HepG2 (cell line): Measurements from ENCODE around the gene BACH1. TPM values are rescaled to one million over a fixed set of nuclear protein-coding genes. Genes with fewer than 3 reads are reported as not detected.

Experiments
- ATAC-seq: fragments of 200-7000 bp; cut with Tn5 transposase; 3 replicates; pipeline ENCODE4 v1.9.1; 2020; ENCODE audit warnings: mild to moderate bottlenecking, moderate library complexity
- BruUV-seq: library from RNA; stranded (reverse); fragments of 400-500 nt; replicated peaks from 2 replicates; lab custom pipeline; 2021; lab: Mats Ljungman, UMichigan
- CTCF ChIA-PET: fragments of 300-600 bp; formaldehyde crosslinking; extraction: SDS; loops from one replicate; lab custom pipeline; 2021; ENCODE audit warnings: low total read pairs, inconsistent platforms, low intra/inter-chr PET ratio; lab: Yijun Ruan, JAX
- POLR2A ChIA-PET: fragments of 350-600 bp; sonication (Branson Sonifier 250); formaldehyde crosslinking; loops from one replicate; lab custom pipeline; 2020; ENCODE audit warnings: antibody characterized with exemption, inconsistent platforms; lab: Yijun Ruan, JAX
- DNase-seq: peaks from one replicate; pipeline ENCODE4 v3.0.0-alpha.2; 2015; ENCODE audit warnings: low spot score
- FAIRE-seq: peaks from 3 replicates; lab custom pipeline; 2011; peaks lifted over from hg19 to GRCh38; lab: Jason Lieb, UNC
- H2AFZ ChIP-seq: one replicate; pipeline ENCODE4 v1.6.1; 2011; ENCODE audit warnings: low read length, inconsistent platforms
- H3K27ac ChIP-seq: fragments of 300-600 bp; 3 replicates; pipeline ENCODE4 v1.8.0; 2011; ENCODE audit warnings: mixed run types, mild to moderate bottlenecking, mixed read lengths, low read length, inconsistent platforms; ENCODE audit not compliant: insufficient read depth; ENCODE audit errors: extremely low read length
- H3K27me3 ChIP-seq, 2 experiments: fragments of 200-600 bp in 1 of 2; 2 replicates in 1 of 2; 3 replicates in 1 of 2; pipeline versions ENCODE4 v1.6.0 to v1.8.0; 2011; ENCODE audit warnings: low read length in 2 of 2, mild to moderate bottlenecking in 2 of 2, moderate library complexity in 2 of 2, inconsistent platforms in 1 of 2; ENCODE audit not compliant: insufficient read depth in 2 of 2, control insufficient read depth in 1 of 2
- H3K36me3 ChIP-seq, 2 experiments: fragments of 200-600 bp in 1 of 2; replicated peaks in 1 of 2; 2 replicates in 1 of 2; 3 replicates in 1 of 2; pipeline versions ENCODE4 v1.5.1 to v1.8.0; 2011; ENCODE audit warnings: low read length in 2 of 2, inconsistent platforms in 1 of 2; ENCODE audit not compliant: insufficient read depth in 2 of 2, control insufficient read depth in 1 of 2
- H3K4me1 ChIP-seq: 2 replicates; pipeline ENCODE4 v1.5.1; 2012; ENCODE audit warnings: low read length, inconsistent platforms; ENCODE audit not compliant: insufficient read depth
- H3K4me2 ChIP-seq: 2 replicates; pipeline ENCODE4 v1.6.0; 2011; ENCODE audit warnings: low read depth, low read length, inconsistent platforms
- H3K4me3 ChIP-seq, 3 experiments: fragments of 200-600 bp in 1 of 3; sonication (generic), shearing (Covaris generic) in 1 of 3; replicated peaks in 1 of 3; 2 replicates each; pipeline ENCODE4 v1.5.1; 2011 to 2016; ENCODE audit warnings: low read length in 3 of 3, inconsistent platforms in 2 of 3, low read depth in 2 of 3, mild to moderate bottlenecking in 2 of 3, control low read depth in 1 of 3, mixed read lengths in 1 of 3; ENCODE audit not compliant: insufficient read depth in 1 of 3
- H3K79me2 ChIP-seq: one replicate; pipeline ENCODE4 v1.6.1; 2011; ENCODE audit warnings: low read length, inconsistent platforms; ENCODE audit not compliant: insufficient read depth
- H3K9ac ChIP-seq: 2 replicates; pipeline ENCODE4 v1.6.0; 2011; ENCODE audit warnings: mild to moderate bottlenecking, low read depth, low read length, inconsistent platforms; ENCODE audit not compliant: insufficient read depth
- H3K9me3 ChIP-seq: 2 replicates; pipeline ENCODE4 v1.5.1; 2012; ENCODE audit warnings: mild to moderate bottlenecking, low read length
- H4K20me1 ChIP-seq: 2 replicates; pipeline ENCODE4 v1.6.0; 2011; ENCODE audit warnings: inconsistent platforms, mild to moderate bottlenecking, low read length, moderate library complexity; ENCODE audit not compliant: insufficient read depth
- AGO2 ChIP-seq: fragments of 200-400 bp; formaldehyde crosslinking; optimal IDR thresholded peaks from 2 replicates; pipeline ENCODE3; 2017; ENCODE audit warnings: mild to moderate bottlenecking, low read depth, low read length, moderate library complexity
- ARNT2 ChIP-seq: sonication (generic); formaldehyde crosslinking; IDR thresholded peaks from 2 replicates; pipeline ENCODE4 v1.8.0; 2022; ENCODE audit warnings: mild to moderate bottlenecking, low read depth, missing genetic modification reagents, moderate library complexity
- CAMTA2 ChIP-seq: sonication (generic); formaldehyde crosslinking; IDR thresholded peaks from 2 replicates; pipeline ENCODE4 v1.4.0; 2020; ENCODE audit warnings: mild to moderate bottlenecking, missing genetic modification reagents, borderline replicate concordance
- CHCHD3 ChIP-seq: sonication (generic); formaldehyde crosslinking; IDR thresholded peaks from 2 replicates; pipeline ENCODE4 v1.8.0; 2022; ENCODE audit warnings: mild to moderate bottlenecking, missing genetic modification reagents, moderate library complexity
- HDAC6 ChIP-seq: fragments of 200-600 bp; sonication (generic); IDR thresholded peaks from 2 replicates; pipeline ENCODE4 v1.7.0; 2017; ENCODE audit warnings: mild to moderate bottlenecking, antibody characterized with exemption, low read length, low read depth
- NFKBIZ ChIP-seq: IDR thresholded peaks from 2 replicates; pipeline ENCODE4 v1.6.1; 2018; ENCODE audit warnings: missing genetic modification reagents, missing compliant biosample characterization
- ZBTB21 ChIP-seq: sonication (generic); formaldehyde crosslinking; IDR thresholded peaks from 2 replicates; pipeline ENCODE4 v1.4.0; 2020; ENCODE audit warnings: missing genetic modification reagents
- ZBTB3 ChIP-seq: sonication (generic); formaldehyde crosslinking; IDR thresholded peaks from 2 replicates; pipeline ENCODE4 v1.4.0; 2020; ENCODE audit warnings: low read depth, mild to moderate bottlenecking, moderate library complexity, missing genetic modification reagents, borderline replicate concordance
- ZFX ChIP-seq: sonication (generic); formaldehyde crosslinking; IDR thresholded peaks from 2 replicates; pipeline ENCODE4 v1.4.0; 2020; ENCODE audit warnings: mild to moderate bottlenecking, low read depth, missing genetic modification reagents, moderate library complexity
- ZNF761 ChIP-seq: sonication (generic); formaldehyde crosslinking; conservative IDR thresholded peaks from 2 replicates; pipeline ENCODE4 v1.4.0; 2020; ENCODE audit warnings: mild to moderate bottlenecking, missing genetic modification reagents
- ZNF777 ChIP-seq: sonication (generic); formaldehyde crosslinking; IDR thresholded peaks from 2 replicates; pipeline ENCODE4 v1.4.0; 2020; ENCODE audit warnings: missing genetic modification reagents
- WGBS: methylation state at CpG from one replicate; pipeline ENCODE4 v1.1.6; 2017; ENCODE audit warnings: low lambda C conversion rate; 5-methylcytosine and 5-hydroxymethylcytosine counted together
- in situ Hi-C: cut with HindIII; loops from 2 replicates; pipeline ENCODE4 v1.10.0; 2017; ENCODE audit warnings: low pct_unique_long_range_greater_than_20kb; ENCODE audit not compliant: extremely low pct_ligation_motif_present
- intact Hi-C: fragments of 100-400 bp; cut with micrococcal nuclease; formaldehyde crosslinking; loops from one replicate; pipeline ENCODE4 v1.10.0; 2022; ENCODE audit not compliant: unreplicated experiment
- polyA plus RNA-seq, 8 experiments: library from polyadenylated mRNA; depleted of rRNA in 3 of 8; stranded (reverse) in 7 of 8; unstranded in 1 of 8; fragments of >200 nt; fragmentation: Illumina TruSeq in 4 of 8; extraction: Trizol in 4 of 8; gene quantifications; 2 replicates each; pipeline versions ENCODE4 v1.2.1 to v1.2.3, GENCODE V29; 2011 to 2016; ENCODE audit warnings: low read depth in 4 of 8, missing spikeins in 1 of 8, mixed read lengths in 1 of 8; ENCODE audit not compliant: insufficient read depth in 1 of 8
- total RNA-seq, 5 experiments: library from RNA; depleted of rRNA; stranded (reverse); fragments of >200 nt; fragmentation: Illumina TruSeq; extraction: Trizol; gene quantifications; 2 replicates each; pipeline ENCODE4 v1.2.3, GENCODE V29; 2016; ENCODE audit warnings: low read depth in 1 of 5
- TF ChIP-seq, protein P1 (sequence below): sonication (generic); formaldehyde crosslinking; IDR thresholded peaks from 2 replicates; pipeline ENCODE4 v1.8.1; 2023; ENCODE audit warnings: mild to moderate bottlenecking, moderate library complexity, missing genetic modification reagents
- TF ChIP-seq, protein P2 (sequence below): IDR thresholded peaks from 2 replicates; pipeline ENCODE4 v1.6.1; 2016; ENCODE audit warnings: missing genetic modification reagents, missing compliant biosample characterization
- TF ChIP-seq, protein P3 (sequence below): sonication (generic); formaldehyde crosslinking; IDR thresholded peaks from 2 replicates; pipeline ENCODE4 v1.4.0; 2020; ENCODE audit warnings: missing genetic modification reagents
- TF ChIP-seq, protein P4 (sequence below): sonication (generic); formaldehyde crosslinking; IDR thresholded peaks from 2 replicates; pipeline ENCODE4 v1.4.0; 2020; ENCODE audit warnings: missing genetic modification reagents
- TF ChIP-seq, protein P5 (sequence below): sonication (generic); formaldehyde crosslinking; IDR thresholded peaks from 2 replicates; pipeline ENCODE4 v1.5.1; 2020; ENCODE audit warnings: missing genetic modification reagents, mild to moderate bottlenecking, borderline replicate concordance

Gene BACH1
- total and polyA plus RNA-seq, 2 of the 13 experiments (the other 11 are each of a cell fraction or from before 2014, with no cell fraction given): 16.5 to 51.7 TPM

DNA sequence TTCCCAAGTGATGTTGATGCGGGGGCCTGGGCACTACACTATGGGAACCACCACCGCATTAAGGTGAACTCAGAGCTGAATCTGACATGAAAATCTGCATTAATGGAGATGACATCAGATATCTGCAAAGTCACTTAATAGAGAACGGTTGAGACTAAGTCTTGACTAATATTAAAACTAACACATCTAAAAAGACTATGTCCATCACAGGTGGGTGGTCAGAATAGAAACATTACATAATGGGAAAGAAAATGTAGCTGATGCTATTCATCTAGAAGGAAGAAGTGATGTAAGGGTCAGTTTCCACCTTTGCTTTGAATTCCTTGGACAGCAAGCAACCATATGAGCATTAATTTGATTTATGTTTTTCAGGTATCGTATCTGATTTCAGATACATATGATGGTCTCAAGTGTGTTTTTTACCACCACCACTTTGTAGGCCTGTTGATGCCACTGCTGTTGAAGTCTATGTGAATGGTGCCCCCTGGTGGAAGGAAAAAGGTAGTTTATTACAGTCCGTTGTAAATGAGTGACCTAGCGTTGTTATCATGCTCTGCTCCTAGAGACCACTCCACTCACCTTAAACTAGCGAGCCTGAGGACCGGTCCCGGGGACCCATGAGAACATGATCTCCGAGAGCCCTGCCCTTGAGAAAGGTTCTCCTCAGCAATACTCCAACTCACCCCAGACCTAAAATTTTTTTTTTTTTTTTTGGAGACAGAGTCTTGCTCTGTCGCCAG, 73.5 kb downstream of the BACH1 start (continued):
- TF ChIP-seq CAMTA2: no peak
- no peak for TF ChIP-seq ZBTB21 (CRISPR knock-in tag)
- peak; percentile 35; the same call in 1 of the 2 replicates for TF ChIP-seq ZFX (CRISPR knock-in tag)

- no peak overlapping the region for H3K4me3 ChIP-seq
- no peaks in the 10 kb centered on the region for H4K20me1 ChIP-seq
- CTCF ChIA-PET: interaction anchor here (0.9 kb wide), 1 partner anchor 210 kb away, joined by 3 read pairs; no protein-coding TSS in a partner anchor
- H3K36me3 ChIP-seq: peaks cover 1 to 7% of the 10 kb centered on the region in 2 experiments; a peak in 1 of 5 replicates
- no peak overlapping the region for H3K27ac ChIP-seq
- POLR2A ChIA-PET: no interaction called here
- H3K9ac ChIP-seq: no peak overlapping the region
- 100% methylated on average over 1 of the region's 1 CpG for WGBS
- H3K4me1 ChIP-seq: no peaks in the 10 kb centered on the region
- DNase-seq (no peak), FAIRE-seq (no peak), ATAC-seq (no peak)
- H3K4me2 ChIP-seq: no peak overlapping the region
- no peak overlapping the region for H2AFZ ChIP-seq
- BruUV-seq: no TSS peak
- H3K9me3 ChIP-seq: no peaks in the 10 kb centered on the region
- in situ Hi-C loops (loop anchor here (10.0 kb wide), 1 partner anchor 210 kb away; no protein-coding TSS in a partner anchor), intact Hi-C loops (loop anchor here (10.0 kb wide), 1 partner anchor 470 kb away; no protein-coding TSS in a partner anchor)
- H3K27me3 ChIP-seq: no peaks in the 10 kb centered on the region
- H3K79me2 ChIP-seq: no peaks in the 10 kb centered on the region
- TF ChIP-seq ZNF761 (CRISPR knock-in tag): no peak
- TF ChIP-seq ZNF777 (CRISPR knock-in tag): no peak
- no peak for TF ChIP-seq ARNT2 (CRISPR knock-in tag)
- no peak for TF ChIP-seq AGO2
- TF ChIP-seq, protein P1, sequence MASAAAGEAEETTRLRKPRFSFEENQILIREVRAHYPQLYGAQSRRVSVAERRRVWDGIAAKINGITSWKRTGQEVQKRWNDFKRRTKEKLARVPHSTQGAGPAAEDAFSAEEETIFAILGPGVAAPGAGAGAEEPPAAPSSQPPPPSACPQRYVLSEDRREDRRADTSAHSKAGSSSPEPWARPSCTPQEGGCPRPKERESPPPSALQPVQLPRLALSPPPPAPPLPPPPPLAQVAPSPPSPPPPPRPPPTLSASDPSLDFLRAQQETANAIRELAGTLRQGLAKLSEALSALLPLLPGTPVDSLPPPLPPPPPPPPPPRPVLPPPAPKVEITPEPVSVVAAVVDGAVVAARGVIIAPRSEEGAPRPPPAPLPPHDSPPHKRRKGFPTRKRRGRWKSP (CRISPR knock-in tag): no peak
- no peak for TF ChIP-seq CHCHD3
- TF ChIP-seq, protein P2, sequence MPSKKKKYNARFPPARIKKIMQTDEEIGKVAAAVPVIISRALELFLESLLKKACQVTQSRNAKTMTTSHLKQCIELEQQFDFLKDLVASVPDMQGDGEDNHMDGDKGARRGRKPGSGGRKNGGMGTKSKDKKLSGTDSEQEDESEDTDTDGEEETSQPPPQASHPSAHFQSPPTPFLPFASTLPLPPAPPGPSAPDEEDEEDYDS (CRISPR knock-in tag): no peak
- no peak for TF ChIP-seq NFKBIZ
- TF ChIP-seq, protein P3, sequence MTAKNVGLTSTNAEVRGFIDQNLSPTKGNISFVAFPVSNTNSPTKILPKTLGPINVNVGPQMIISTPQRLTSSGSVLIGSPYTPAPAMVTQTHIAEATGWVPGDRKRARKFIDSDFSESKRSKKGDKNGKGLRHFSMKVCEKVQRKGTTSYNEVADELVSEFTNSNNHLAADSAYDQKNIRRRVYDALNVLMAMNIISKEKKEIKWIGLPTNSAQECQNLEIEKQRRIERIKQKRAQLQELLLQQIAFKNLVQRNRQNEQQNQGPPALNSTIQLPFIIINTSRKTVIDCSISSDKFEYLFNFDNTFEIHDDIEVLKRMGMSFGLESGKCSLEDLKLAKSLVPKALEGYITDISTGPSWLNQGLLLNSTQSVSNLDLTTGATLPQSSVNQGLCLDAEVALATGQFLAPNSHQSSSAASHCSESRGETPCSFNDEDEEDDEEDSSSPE (CRISPR knock-in tag): no peak
- TF ChIP-seq, protein P4, sequence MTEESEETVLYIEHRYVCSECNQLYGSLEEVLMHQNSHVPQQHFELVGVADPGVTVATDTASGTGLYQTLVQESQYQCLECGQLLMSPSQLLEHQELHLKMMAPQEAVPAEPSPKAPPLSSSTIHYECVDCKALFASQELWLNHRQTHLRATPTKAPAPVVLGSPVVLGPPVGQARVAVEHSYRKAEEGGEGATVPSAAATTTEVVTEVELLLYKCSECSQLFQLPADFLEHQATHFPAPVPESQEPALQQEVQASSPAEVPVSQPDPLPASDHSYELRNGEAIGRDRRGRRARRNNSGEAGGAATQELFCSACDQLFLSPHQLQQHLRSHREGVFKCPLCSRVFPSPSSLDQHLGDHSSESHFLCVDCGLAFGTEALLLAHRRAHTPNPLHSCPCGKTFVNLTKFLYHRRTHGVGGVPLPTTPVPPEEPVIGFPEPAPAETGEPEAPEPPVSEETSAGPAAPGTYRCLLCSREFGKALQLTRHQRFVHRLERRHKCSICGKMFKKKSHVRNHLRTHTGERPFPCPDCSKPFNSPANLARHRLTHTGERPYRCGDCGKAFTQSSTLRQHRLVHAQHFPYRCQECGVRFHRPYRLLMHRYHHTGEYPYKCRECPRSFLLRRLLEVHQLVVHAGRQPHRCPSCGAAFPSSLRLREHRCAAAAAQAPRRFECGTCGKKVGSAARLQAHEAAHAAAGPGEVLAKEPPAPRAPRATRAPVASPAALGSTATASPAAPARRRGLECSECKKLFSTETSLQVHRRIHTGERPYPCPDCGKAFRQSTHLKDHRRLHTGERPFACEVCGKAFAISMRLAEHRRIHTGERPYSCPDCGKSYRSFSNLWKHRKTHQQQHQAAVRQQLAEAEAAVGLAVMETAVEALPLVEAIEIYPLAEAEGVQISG (CRISPR knock-in tag): no peak
- TF ChIP-seq, protein P5, sequence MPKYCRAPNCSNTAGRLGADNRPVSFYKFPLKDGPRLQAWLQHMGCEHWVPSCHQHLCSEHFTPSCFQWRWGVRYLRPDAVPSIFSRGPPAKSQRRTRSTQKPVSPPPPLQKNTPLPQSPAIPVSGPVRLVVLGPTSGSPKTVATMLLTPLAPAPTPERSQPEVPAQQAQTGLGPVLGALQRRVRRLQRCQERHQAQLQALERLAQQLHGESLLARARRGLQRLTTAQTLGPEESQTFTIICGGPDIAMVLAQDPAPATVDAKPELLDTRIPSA (CRISPR knock-in tag): no peak
- TF ChIP-seq HDAC6: no peak
- TF ChIP-seq ZBTB3 (CRISPR knock-in tag): no peak
These were observed 75.8 kb downstream of the BACH1 start for GRCh38 chr21:29374481-29374880.
